Measurements from ENCODE around the gene FEZF1.

The FEZF1 gene

DNA sequence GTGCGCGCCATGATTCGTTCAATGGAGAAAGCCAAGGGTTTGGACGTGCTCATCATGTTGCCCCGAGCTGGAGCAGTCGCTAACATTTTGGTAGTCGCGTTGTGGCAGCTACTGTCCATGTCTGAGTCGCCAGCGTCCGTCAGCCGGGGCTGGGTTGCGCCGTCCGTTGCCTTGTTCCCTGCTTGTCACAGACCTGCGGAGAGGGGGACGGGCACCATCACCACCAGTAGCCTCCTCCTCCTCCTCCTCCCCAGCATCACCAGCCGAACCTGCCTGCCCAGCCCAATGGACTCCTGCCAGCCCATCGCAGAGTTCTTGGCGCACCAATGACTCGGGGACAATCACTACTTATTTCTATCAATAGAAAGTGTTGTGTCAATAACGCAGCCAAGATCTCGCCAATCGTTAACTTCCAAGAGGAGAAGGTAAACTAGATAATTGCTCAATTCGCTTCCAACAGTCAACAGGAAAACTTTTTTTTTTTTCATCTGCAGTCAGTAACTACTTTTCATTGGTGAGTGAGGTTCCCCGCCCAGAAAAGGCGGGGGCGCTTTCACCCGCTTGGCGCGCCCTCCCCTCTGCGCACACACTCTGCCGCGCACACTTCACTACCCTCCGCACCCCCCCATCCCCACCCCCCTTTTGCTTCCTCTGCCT lies at the start of gene FEZF1:
Gene FEZF1 (minus strand): TSS at position 432 of the 657 bp plus-strand sequence. CDS start 313 bp downstream, at position 119.
- DNase-seq: no peak

DNA sequence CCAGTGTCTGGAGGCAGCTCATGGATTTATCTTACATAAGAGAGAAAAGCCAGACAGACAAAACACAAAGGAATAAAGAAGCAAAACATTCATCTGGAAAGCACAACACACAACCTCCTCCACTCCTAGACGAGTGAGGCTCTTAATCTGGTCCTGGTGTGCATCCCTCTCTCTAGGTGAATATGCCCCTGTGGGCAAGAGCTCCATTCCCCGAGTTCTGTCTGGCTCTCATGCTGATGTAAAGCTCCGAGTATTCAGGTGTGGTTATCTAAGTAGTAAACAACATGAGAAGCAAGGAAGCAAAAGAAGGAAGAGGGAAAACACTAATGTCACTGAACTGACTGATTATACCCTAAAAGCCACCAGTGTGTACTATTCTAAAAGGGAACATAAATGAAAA lies 47.9 kb upstream of the FEZF1 start:
- no peak for DNase-seq

DNA sequence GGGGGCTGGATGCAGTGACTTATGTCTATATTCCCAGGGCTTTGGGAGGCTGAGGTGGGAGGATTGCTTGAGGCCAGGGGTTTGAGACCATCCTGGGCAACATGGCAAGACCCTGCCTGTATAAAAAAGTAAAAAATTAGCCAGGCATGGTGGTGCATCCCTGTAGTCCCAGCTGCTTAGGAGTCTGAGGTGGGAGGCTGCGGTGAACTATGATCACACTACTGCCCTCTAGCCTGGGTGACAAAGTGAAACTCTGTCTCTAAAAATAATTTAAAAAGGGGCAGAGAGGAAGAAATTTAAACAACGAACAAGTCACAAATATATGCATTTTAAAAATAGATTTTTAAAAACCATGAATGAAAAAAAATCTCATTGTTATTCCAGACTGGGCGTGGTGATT lies 46.2 kb upstream of the FEZF1 start:
- DNase-seq: no peak

DNA sequence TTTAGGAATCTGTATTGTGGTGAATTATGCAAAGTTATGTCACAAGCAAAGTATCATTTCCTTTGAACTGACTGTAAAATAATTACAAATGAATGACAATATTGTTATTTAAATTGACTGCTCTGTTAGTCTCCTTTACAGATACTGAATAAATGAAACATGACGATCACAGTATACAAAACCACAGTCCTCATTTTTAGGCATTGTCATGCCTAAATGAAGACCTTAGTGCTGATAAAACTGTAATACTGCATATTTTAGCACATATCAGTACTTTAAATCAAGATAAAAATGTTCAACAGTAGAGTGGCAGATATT lies 39.7 kb upstream of the FEZF1 start:
- DNase-seq: no peak

DNA sequence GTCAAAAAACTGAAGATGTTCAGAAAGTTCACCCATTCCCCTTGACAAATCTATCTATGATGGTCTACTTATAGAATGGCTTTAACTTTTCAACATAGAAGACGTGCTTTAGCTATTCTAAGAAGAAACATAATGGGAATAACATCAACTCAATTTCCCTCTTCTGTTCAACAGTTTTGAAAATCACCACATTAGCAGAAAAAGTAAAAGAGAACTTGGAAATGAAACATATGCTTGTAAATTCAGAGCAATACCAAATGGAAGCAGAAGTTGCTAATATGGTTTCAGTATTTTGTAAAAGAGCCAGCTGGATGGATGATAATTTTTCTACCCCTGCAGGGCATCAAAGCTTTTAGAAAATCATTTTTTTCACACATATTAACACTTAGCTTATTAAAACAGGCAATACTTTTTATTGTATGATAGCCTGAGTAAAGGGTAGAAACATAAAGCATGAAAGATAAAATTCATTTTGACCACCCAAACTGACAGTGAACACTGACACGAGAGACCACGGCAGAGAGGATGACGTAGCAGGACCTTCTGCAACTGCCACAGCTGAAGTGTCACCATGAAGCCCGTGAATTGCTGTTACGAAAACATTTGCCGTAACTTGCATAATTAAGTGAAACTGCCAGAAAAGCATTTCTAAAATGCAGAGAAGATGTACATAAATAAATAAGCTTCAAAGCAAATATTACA lies 39.2 kb upstream of the FEZF1 start:
- DNase-seq: no peak

DNA sequence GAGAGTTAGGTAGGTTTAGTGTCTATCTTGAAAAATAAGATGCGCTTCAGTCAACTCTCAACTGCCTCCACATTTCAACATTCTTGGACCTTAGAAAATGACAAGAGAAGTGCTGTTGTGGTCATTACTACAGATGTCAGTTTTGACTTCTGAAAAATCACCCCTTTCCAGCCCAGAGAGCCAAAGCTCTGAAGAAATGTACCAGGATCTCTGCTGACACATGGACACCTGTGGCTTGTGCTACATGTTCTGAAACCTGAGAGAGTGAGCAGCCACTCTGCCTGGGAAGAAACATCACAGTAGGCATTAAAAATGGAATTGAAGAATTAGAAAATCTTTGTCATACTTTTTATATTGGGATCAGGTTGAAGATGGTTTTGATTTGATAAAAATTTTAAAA lies 35.9 kb upstream of the FEZF1 start:
- DNase-seq: no peak

DNA sequence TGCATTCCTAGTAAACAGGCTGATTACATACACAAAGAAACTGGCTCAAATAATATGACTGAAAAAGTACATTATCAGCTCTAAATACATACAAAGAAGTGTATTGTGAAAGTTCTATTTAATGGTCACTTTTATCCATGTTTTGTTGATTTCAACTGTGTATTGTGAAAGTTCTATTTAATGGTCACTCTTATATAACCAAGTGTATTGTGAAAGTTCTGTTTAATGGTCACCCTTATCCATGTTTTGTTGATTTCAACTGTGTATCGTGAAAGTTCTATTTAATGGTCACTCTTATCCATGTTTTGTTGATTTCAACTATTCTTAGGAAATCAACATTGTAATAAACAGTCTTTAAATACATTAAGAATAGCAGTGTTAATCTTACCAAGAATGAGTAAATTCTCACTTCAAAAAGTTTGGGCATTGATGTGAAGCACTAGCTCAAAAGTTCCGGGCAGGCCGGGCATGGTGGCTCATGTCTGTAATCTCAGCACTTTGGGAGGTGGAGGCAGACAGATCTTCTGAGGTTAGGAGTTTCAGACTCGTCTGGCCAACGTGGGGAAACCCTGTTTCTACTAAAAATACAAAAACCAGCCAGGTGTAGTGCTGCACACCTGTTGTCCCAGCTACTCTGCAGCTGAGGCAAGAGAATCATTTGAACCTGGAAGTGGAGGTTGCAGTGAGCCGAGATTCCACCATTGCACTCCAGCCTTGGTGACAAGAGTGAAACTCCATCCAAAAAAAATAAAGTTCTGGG lies 34.8 kb upstream of the FEZF1 start:
- no peak for DNase-seq

DNA sequence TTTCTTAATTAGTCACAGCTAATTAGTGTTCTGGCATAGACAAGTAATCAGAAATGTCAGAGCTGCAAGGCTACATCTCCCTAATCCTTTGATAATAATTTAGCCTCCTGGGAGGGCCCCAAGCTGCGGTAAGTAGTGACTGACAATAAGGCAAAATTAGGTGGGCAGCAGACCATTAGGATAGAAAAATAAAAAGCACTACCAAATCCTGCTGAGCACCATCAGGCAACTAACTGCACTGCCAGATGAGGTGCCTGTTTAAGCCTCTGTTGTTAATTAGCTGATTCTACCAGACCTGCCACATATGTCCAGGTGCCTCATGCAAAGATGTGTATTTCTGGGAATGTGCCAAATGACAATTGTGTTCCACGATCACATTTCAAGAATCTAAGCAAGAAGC lies 32.5 kb upstream of the FEZF1 start:
- no peak for DNase-seq

DNA sequence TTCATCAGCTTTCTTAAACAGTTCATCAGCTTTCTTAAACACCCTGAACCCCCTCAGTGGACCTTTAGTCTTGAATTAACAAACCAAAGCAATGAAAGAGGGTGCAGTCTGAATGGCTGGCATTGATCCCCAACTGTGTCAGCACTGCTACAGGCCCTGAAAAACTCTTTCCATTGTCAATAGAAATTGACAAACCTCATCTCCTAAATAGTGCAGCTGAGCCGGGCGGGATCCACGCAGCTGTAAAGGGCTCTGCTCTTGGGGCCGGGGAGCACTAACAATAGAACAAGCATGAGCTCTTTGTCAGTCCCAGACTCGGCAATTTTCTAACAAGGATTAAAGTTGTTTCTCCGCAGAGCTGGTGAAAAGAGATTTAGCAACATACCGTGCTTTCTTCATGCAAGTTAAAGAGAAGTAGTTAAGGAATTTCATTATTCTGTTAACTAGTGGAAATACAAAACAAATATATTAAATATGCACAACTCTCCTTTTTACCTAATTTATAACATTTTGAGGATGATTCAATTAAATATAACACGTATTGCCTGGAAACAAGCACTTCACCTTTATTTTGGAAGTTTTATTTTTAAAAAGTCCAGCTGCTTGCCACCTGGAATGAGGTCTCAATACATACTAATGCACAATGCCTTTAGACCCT lies 24.7 kb upstream of the FEZF1 start:
- DNase-seq: no peak

DNA sequence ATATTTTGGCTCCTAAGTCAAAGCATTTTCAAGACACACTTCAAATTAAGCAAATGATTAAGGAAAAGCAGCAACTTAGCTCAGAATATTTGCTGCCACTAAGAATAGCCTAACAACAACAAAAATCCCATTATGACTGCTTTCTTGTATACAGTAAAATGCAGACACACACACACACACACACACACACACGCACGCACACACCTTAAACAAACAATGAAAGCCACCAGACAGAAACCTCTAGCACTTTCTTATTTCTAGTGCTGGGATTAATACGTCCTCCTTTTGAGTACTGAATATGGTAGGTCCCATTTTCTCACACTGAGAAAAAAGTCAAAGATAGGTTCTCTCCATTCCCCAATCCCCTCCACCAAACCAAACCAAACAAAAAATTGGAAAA lies 23.4 kb upstream of the FEZF1 start:
- no peak for DNase-seq

DNA sequence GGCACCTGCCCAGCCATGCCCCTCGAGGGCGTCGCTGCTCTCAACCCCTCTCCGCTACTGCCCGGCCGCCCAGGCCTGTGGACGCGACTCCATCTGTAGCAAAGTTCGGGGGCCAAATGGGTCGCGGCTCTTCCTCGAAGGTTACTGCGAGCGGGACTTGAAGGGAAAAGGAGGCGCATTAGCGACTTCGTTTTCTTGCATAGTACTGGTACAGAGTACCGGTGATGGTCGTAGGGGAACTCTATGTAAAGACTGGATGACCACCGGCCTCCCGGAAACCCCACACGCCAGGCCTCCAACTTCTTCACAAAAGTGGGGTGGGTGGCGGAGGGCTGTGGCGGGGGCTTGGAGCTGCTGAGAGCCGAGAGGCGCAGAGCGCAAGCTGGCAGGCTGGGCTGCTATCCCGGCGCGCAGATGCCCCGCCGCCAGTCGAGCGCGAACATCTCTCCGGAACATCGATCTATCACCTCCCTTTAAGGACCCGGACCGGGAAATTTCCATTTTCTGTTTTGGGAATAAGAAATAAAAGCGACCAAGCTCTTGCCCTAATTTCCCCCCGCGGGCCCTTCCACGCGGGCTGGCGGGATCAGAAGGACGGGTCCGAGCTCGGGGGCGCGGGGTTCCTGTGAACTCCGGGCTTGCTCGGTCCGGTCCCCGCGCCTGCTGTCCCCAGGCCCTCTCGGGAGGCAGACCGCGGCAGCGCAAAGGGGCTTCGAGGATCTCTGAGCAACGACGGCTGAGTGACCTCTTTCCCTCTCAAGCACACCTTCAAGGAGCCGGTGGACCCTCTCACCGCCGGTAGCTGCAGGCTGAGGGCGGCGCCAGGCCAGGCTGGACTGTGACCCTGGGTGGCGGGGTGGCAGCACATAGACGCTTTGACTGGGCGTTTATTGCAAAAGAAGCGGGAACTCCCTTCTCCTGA lies 12.2 kb upstream of the FEZF1 start:
- DNase-seq: no peak

DNA sequence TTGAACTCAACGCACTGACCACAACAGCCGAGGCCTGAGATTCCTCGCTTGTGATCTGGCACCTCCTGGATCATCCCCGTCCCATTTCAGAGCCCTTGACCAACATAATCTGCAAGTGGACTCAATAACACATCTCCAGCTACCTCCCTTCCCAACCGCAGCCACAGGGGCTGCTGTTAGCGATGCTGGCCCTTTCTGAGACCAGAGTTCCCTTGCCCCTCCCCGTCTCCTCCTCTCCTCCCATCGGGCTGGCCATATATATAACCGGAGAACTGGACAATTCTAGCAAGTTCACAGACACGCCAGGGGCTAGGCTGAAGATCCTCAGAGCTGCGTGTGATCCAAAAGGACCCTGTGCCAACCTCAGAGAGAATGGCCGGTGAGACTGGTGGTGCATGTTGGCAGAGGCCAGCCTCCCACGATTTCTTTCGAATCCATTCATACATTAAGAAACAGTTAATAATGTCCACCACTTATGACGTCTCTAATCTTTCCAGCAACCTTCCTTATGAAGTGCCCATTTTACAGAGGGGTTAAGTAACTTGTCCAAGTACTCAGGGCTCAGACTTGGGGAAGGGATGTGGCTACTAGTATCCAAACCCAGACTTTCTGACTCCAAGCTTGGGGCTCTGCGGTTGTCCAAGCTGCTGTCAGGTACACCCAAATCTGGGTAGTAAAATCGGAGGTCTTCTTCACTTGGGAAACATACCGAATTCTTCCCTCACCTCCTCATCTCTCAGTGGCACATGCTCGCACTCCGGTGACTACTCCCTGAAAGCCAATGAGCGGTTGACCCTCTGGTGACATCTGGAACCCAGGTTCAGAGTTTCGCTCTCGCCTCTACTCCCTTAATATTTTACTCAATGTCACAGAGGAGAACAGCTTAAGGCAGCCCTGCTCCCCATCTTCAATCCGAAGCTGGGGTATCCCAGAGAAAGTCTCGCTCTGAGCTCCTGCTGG lies 11.2 kb upstream of the FEZF1 start:
- no peak for DNase-seq

DNA sequence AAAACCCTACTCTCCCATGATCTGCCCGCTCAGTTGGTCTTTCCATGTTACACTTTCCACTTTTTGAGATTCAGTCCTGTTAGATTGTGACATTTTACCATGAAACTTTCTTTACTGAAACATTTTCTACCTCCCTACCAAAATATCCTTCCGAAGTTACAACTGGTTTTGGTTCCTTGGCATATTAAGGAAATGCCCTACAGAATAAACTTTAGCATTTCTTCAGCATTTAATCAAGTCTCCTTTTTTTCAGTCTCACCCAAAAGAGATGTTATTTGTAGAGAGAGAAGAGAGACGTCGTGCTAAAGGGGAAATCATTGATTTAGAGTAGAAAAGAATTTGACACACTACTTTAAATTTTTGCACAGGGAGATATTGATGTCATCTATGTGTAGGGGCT lies 9.7 kb upstream of the FEZF1 start:
- DNase-seq: no peak

DNA sequence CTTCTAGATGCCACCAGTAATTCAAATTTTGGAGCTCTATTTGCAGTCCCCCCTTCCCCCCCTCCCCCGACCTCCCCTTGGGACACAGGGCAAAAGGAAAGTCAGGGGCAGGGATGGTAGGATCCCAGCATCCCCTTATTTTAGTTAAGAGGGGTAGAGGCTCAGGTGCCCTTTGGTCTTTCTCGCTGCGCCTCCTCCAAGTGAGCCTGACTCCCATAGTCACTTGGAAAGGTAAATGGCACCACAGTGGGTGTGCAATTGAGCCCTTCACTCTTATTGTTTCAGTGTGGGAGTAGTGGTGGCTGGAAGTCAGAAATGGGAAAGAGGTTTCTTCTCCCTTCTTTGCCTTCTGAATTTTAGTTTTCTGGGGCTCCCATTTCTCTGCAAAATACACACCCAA lies 8.2 kb upstream of the FEZF1 start:
- no peak for DNase-seq

DNA sequence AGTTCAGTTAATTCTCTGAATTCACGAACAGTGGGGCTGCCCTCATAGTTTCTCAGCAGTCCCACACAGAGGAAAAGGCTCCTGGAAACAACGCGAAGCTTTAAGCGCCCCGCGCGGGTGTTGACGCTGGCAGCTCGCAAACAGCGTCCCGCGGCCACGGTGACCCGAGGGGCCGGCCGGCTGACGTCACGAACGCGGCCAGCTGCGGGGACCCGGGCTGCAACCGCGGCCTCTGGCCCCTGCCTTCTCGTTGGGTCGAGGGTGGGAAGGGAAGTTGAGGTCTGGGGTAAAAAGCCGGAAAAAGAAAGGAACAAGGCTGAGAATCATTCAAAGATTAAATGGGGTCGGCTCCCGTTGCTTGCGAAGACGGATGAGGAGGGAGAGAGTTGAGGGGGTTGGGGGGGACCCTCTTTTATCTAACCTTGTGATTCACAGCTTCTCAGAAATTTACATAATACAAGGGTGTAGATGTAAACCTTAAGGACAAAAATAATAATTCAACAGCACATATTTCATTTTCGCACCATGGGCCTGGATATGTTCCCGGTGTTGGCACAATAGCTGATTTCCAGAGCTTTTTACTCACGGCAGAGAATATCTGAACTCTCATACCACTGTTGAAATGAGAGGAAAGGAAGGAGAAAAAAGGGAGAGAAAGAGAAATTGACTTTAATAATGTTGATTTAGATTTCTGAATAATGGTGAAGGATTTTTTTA lies 7.3 kb upstream of the FEZF1 start:
- DNase-seq: no peak

DNA sequence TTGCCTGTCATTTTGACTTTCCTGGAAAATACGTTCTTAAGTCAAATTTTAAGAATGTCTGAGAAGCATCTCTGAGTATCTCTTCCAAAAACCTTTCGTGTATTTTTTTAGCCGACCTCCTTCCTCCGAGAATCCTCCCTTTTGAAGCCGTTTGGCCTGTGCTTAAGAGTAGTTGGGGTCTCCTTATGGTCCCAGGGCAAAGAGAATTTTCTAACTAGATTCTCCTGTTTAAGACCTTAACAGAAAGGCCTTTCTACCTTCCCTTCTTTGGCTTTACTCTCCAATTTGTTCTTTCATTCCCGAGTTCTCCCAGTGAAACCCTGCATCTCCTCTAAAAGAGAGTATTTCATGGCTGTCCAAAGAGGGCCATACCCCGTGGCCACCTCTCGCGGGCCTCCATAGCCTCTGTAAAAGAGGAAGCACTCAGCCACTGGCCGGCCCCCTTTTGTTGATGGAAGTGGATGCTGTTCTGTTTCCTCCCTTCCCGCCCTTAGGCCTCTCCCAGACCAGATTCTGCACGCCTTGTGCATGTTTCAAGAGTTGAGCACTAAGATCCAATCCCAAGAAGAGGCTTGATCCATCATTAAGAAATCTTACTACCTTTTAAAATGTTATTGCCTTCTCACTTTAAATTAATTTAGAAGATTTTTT lies 6.6 kb upstream of the FEZF1 start:
- DNase-seq: no peak

DNA sequence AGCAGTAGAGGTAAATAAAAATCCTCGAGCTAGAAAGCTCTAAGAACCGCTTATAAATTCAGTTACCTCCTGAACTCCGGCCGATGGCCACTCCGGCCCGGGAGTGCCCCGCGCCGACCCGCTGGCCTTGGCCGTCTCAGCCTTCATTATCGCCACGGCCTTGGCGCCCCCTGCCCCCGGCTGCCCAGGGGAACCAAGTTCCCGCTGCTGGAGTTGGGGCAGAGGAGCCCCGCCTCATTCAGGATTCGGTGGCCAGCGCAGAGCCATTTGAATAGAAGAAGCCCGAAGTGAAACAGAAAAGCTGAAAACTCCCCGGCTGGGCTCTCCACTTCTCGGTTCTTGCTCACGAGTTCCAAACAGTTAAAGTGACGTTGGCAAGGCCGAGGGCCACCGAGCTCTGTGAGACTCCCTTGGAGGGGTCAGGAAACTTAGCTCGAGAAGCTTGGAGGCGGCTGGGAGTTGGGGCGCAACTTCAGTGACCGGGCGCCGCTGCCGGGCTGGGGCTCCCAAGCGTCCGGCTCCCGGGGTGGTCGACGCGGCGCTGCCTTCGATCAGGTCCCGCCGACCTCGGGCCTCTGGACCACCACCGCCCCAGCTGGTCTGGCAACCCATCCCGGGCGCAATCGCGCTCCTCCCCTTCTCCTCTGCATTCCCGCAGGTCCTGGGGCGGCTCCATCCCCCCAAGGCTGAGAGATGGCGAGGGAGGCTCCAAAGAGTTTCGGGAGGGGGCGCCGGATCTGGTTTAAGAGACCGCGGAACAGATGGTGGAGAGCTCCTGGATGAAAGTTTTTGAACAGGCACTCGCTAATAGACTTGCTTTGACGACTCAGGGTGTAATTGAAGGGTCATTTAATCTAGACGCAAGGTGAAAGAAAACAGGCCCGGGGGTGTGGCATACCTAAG lies 5.8 kb upstream of the FEZF1 start:
- no peak for DNase-seq

DNA sequence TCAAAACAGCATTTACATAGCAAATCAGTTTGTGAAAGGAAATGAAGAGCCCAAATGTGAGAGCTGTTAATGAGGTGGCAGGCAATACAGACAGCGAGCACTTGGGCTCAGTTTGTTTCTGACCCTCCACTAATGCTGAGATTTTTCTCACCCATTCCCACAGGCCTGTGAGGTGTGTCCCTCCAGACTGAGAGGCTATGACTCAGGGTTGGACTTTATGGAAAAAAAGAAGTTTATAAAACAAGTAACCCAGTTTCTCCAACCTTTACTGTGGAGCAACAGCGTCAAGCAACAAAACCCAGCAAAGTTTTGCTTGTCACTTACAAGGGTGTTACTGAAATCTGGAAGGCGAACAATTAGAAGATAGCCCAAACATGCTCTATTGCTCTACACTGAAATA lies 4.9 kb upstream of the FEZF1 start:
- no peak for DNase-seq

DNA sequence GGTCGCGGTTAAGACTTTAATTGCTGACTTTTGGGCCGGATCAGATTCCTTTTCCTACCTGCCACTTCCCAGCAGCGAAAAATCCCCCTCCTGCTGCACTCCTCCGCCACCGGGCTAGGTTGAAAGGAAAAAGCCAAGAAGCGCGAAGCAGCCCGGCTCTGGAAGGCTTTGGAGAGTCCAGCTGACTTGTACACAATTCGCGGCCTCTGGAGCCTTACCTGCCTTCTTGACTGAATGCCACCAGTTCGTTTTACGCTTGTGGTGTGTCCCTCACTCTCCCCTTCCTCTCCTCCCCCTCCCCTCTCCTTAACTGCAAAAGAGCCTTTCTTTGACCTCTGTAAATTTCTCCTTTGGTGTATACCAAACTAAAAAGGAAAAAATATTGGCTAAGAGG lies 2.7 kb upstream of the FEZF1 start:
- no peak for DNase-seq

Data from SW 1271 (cell line).